ENCODE data around the gene OPA1.

Gene OPA1

DNA sequence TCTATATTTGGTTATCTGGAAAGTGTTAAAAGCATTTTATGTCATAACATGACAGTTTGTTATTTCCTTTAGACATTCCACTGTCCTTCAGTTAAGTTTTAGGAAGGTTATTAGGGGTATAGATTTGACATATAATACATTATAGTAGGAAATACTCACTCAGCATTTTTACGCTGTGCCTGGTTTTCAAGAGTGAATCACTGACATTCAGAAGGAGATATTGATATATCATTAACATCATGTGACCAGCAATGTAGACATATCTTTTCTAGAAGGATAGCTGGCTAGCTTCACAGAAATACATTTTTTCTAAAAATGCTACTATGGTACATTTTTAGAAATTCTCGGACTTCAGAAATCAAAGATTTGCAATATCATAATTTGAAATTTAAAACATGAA, 57.6 kb downstream of the OPA1 start:
- Histone ChIP-seq H3K4me2 (ENCODE audit: low read depth, low read length, poor library complexity, severe bottlenecking) (no peak overlapping the region), H2AFZ (ENCODE audit: low read length) (no peak overlapping the region), H4K20me1 (ENCODE audit: insufficient read depth, low read length, poor library complexity, severe bottlenecking) (no peaks in the 10 kb centered on the region), H3K36me3 (ENCODE audit: insufficient read depth, low read length) (peaks cover 76% of the 10 kb centered on the region; the same call in 1 of the 2 replicates), H3F3A (ENCODE audit: low read depth) (no peaks in the 10 kb centered on the region), H3K4me3 (ENCODE audit: low read length, poor library complexity, severe bottlenecking) (no peak overlapping the region), H3K9me2 (replicated peaks; ENCODE audit: low read depth, low read length) (no peaks in the 10 kb centered on the region), H3K27me3 (ENCODE audit: insufficient read depth, low read length, poor library complexity, severe bottlenecking) (no peaks in the 10 kb centered on the region), H3K79me2 (ENCODE audit: insufficient read depth, low read length) (no peaks in the 10 kb centered on the region), H3K9ac (ENCODE audit: low read depth, low read length, poor library complexity, severe bottlenecking) (no peak overlapping the region), H3K4me1 (ENCODE audit: insufficient read depth, low read length, poor library complexity, severe bottlenecking) (no peaks in the 10 kb centered on the region), H3K9me3 (ENCODE audit: insufficient read depth, low read depth, low read length) (no peaks in the 10 kb centered on the region)
- TF ChIP-seq, protein P1, sequence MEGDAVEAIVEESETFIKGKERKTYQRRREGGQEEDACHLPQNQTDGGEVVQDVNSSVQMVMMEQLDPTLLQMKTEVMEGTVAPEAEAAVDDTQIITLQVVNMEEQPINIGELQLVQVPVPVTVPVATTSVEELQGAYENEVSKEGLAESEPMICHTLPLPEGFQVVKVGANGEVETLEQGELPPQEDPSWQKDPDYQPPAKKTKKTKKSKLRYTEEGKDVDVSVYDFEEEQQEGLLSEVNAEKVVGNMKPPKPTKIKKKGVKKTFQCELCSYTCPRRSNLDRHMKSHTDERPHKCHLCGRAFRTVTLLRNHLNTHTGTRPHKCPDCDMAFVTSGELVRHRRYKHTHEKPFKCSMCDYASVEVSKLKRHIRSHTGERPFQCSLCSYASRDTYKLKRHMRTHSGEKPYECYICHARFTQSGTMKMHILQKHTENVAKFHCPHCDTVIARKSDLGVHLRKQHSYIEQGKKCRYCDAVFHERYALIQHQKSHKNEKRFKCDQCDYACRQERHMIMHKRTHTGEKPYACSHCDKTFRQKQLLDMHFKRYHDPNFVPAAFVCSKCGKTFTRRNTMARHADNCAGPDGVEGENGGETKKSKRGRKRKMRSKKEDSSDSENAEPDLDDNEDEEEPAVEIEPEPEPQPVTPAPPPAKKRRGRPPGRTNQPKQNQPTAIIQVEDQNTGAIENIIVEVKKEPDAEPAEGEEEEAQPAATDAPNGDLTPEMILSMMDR (conservative IDR thresholded peaks at IDR 0.05; ENCODE audit: low read length): no peak
- TF ChIP-seq EZH2phosphoT487 (IDR thresholded peaks at IDR 0.05; ENCODE audit: borderline replicate concordance): no peak

DNA sequence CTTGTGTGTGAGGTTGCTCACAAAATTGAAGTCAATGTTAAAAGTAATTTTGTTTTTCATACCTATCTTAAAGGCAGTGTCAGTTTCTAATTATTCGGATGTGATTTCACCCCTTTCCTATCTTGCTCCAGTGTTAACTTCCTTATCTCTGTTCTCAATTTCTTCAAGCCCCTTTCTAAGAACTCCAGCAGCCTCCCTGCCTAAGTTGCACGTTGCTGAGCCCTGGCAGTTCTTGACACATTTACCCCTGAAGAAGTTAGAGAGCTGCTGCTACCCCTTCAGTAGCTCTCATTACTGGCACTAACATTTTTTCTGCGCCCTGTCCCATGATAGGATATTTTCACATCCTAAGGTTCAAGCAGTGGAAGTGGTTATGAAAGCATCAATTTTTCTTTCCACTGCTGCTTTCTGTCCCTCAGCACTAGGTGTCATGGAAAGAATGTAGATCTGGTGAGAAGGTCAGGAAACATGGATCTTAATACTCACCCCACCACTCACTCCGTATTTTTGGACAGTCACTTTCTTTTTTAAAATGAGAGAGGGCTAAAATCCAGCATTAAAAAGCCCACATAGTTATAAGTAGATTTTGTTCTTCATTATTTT, 62.9 kb downstream of the OPA1 start:
- Histone ChIP-seq H3K4me3 (ENCODE audit: low read length, poor library complexity, severe bottlenecking) (no peak overlapping the region), H3K9ac (ENCODE audit: low read depth, low read length, poor library complexity, severe bottlenecking) (no peak overlapping the region), H3K27me3 (ENCODE audit: insufficient read depth, low read length, poor library complexity, severe bottlenecking) (no peaks in the 10 kb centered on the region), H3K4me1 (ENCODE audit: insufficient read depth, low read length, poor library complexity, severe bottlenecking) (no peaks in the 10 kb centered on the region), H3K4me2 (ENCODE audit: low read depth, low read length, poor library complexity, severe bottlenecking) (no peak overlapping the region), H2AFZ (ENCODE audit: low read length) (no peak overlapping the region), H4K20me1 (ENCODE audit: insufficient read depth, low read length, poor library complexity, severe bottlenecking) (no peaks in the 10 kb centered on the region), H3K36me3 (ENCODE audit: insufficient read depth, low read length) (peaks cover 76% of the 10 kb centered on the region), H3K9me2 (replicated peaks; ENCODE audit: low read depth, low read length) (no peaks in the 10 kb centered on the region), H3F3A (ENCODE audit: low read depth) (no peaks in the 10 kb centered on the region), H3K9me3 (ENCODE audit: insufficient read depth, low read depth, low read length) (no peaks in the 10 kb centered on the region), H3K79me2 (ENCODE audit: insufficient read depth, low read length) (no peaks in the 10 kb centered on the region)
- no peak for TF ChIP-seq EZH2phosphoT487 (IDR thresholded peaks at IDR 0.05; ENCODE audit: borderline replicate concordance)
- TF ChIP-seq, protein P1 (conservative IDR thresholded peaks at IDR 0.05; ENCODE audit: low read length): no peak

DNA sequence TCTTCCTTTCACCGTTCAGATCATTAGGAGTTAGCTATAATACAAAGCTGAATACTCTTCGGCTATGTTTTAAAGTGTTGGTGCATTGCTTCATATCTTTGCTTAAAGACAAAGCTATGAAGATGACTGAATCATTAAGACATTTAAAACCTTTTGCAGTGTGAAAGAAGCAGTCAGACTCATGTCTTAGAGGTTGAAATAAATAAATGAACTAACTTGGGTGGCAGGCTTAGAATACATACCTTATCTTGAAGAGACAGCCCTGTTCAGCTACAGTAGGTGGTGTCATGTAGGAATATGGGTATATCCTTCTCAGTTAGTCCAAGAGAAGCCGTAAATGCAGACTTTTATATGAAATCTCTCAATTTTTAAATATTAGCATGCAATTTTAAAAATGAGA, 63.4 kb downstream of the OPA1 start:
- H3F3A ChIP-seq (ENCODE audit: low read depth): no peaks in the 10 kb centered on the region
- H3K9ac ChIP-seq (ENCODE audit: low read depth, low read length, poor library complexity, severe bottlenecking): no peak overlapping the region
- no peak overlapping the region for H2AFZ ChIP-seq (ENCODE audit: low read length)
- no peaks in the 10 kb centered on the region for H4K20me1 ChIP-seq (ENCODE audit: insufficient read depth, low read length, poor library complexity, severe bottlenecking)
- no peak overlapping the region for H3K4me2 ChIP-seq (ENCODE audit: low read depth, low read length, poor library complexity, severe bottlenecking)
- TF ChIP-seq, protein P1 (conservative IDR thresholded peaks at IDR 0.05; ENCODE audit: low read length): no peak
- TF ChIP-seq EZH2phosphoT487 (IDR thresholded peaks at IDR 0.05; ENCODE audit: borderline replicate concordance): no peak
- H3K79me2 ChIP-seq (ENCODE audit: insufficient read depth, low read length): no peaks in the 10 kb centered on the region
- H3K4me1 ChIP-seq (ENCODE audit: insufficient read depth, low read length, poor library complexity, severe bottlenecking): no peaks in the 10 kb centered on the region
- H3K27me3 ChIP-seq (ENCODE audit: insufficient read depth, low read length, poor library complexity, severe bottlenecking): no peaks in the 10 kb centered on the region
- H3K4me3 ChIP-seq (ENCODE audit: low read length, poor library complexity, severe bottlenecking): no peak overlapping the region
- no peaks in the 10 kb centered on the region for H3K9me3 ChIP-seq (ENCODE audit: insufficient read depth, low read depth, low read length)
- H3K36me3 ChIP-seq (ENCODE audit: insufficient read depth, low read length): peaks cover 81% of the 10 kb centered on the region
- H3K9me2 ChIP-seq (replicated peaks; ENCODE audit: low read depth, low read length): no peaks in the 10 kb centered on the region
